K562 (cell line): ENCODE measurements around the gene CCL21. TPM values are rescaled to one million over a fixed set of nuclear protein-coding genes. Genes with fewer than 3 reads are reported as not detected.

Experiments used
- ATAC-seq: fragments of 200-7000 bp; cut with Tn5 transposase; 3 replicates; pipeline ENCODE4 v1.9.1; 2020; ENCODE audit warnings: moderate library complexity
- BruUV-seq: library from RNA; stranded (reverse); fragments of 400-500 nt; replicated peaks from 2 replicates; lab custom pipeline; 2021; lab: Mats Ljungman, UMichigan
- CTCF ChIA-PET: fragments of 300-600 bp; formaldehyde crosslinking; extraction: SDS; loops from one replicate; lab custom pipeline; 2021; ENCODE audit warnings: low intra/inter-chr PET ratio; lab: Yijun Ruan, JAX
- POLR2A ChIA-PET: fragments of 300-600, 350-650 bp; sonication (Branson Sonifier 250); formaldehyde crosslinking; extraction: SDS; loops from one replicate; lab custom pipeline; 2021; ENCODE audit warnings: antibody characterized with exemption, inconsistent platforms; lab: Yijun Ruan, JAX
- DNase-seq, 4 experiments: peaks; one replicate each; pipeline versions ENCODE4 v3.0.0 to v3.0.0-alpha.2; 2011 to 2018; ENCODE audit warnings: low spot score in 3 of 4, mixed read lengths in 3 of 4; ENCODE audit errors: extremely low read depth in 1 of 4
- FAIRE-seq: peaks from 2 replicates; lab custom pipeline; 2011; peaks lifted over from hg19 to GRCh38; lab: Jason Lieb, UNC
- H2AFZ ChIP-seq: 2 replicates; pipeline ENCODE4 v1.6.0; 2011; ENCODE audit warnings: low read depth, low read length, control low read depth, inconsistent platforms
- H3K27ac ChIP-seq: fragments of 200-600 bp; 3 replicates; pipeline ENCODE4 v1.8.0; 2011; ENCODE audit warnings: low read depth, mild to moderate bottlenecking, control low read depth, inconsistent platforms, low read length, moderate library complexity, mixed read lengths; ENCODE audit errors: extremely low read depth
- H3K27me3 ChIP-seq, 2 experiments: fragments of 300-600 bp in 1 of 2; 2 replicates in 1 of 2; 3 replicates in 1 of 2; pipeline versions ENCODE4 v1.6.0 to v1.8.0; 2011; ENCODE audit warnings: inconsistent platforms in 2 of 2, low read length in 2 of 2, mild to moderate bottlenecking in 1 of 2, mixed read lengths in 1 of 2, moderate library complexity in 1 of 2; ENCODE audit not compliant: control insufficient read depth in 2 of 2, insufficient read depth in 2 of 2
- H3K36me3 ChIP-seq: fragments of 300-600 bp; 3 replicates; pipeline ENCODE4 v1.8.0; 2011; ENCODE audit warnings: mild to moderate bottlenecking, low read length, inconsistent platforms; ENCODE audit not compliant: control insufficient read depth, insufficient read depth
- H3K4me1 ChIP-seq, 2 experiments: fragments of 200-600 bp in 1 of 2; replicated peaks in 1 of 2; 2 replicates in 1 of 2; 3 replicates in 1 of 2; pipeline versions ENCODE4 v1.5.1 to v1.8.0; 2011; ENCODE audit warnings: inconsistent platforms in 2 of 2, low read length in 2 of 2, mild to moderate bottlenecking in 1 of 2, mixed read lengths in 1 of 2, moderate library complexity in 1 of 2; ENCODE audit not compliant: control insufficient read depth in 2 of 2, insufficient read depth in 2 of 2
- H3K4me2 ChIP-seq: 2 replicates; pipeline ENCODE4 v1.6.1; 2011; ENCODE audit warnings: low read length, control low read depth, inconsistent platforms, mixed read lengths; ENCODE audit not compliant: insufficient read depth
- H3K4me3 ChIP-seq: fragments of 200-600 bp; sonication (generic), shearing (Covaris generic); 2 replicates; pipeline ENCODE4 v1.5.1; 2016; ENCODE audit warnings: control low read depth, inconsistent platforms
- H3K79me2 ChIP-seq: fragments of 200-600 bp; 3 replicates; pipeline ENCODE4 v1.8.0; 2011; ENCODE audit warnings: low read length, inconsistent platforms; ENCODE audit not compliant: control insufficient read depth, insufficient read depth
- H3K9ac ChIP-seq, 2 experiments: 2 replicates each; pipeline versions ENCODE4 v1.6.0 to v1.6.1; 2011; ENCODE audit warnings: low read depth in 2 of 2, low read length in 2 of 2, control low read depth in 1 of 2, inconsistent platforms in 1 of 2, mild to moderate bottlenecking in 1 of 2, mixed read lengths in 1 of 2; ENCODE audit not compliant: insufficient read depth in 1 of 2
- H3K9me1 ChIP-seq: one replicate; pipeline ENCODE4 v1.6.0; 2011; ENCODE audit warnings: inconsistent platforms, mild to moderate bottlenecking, low read length, moderate library complexity; ENCODE audit not compliant: control insufficient read depth, insufficient read depth
- H3K9me3 ChIP-seq: replicated peaks from 2 replicates; pipeline ENCODE4 v1.5.1; 2011; ENCODE audit warnings: low read depth, low read length, inconsistent platforms; ENCODE audit not compliant: control insufficient read depth, insufficient read depth
- H4K20me1 ChIP-seq: replicated peaks from 2 replicates; pipeline ENCODE4 v1.6.1; 2011; ENCODE audit warnings: low read length, inconsistent platforms, mixed read lengths; ENCODE audit not compliant: control insufficient read depth, insufficient read depth
- BHLHE40 ChIP-seq: IDR thresholded peaks from 2 replicates; pipeline ENCODE4 v1.6.1; 2011; ENCODE audit warnings: low read length, improper control_type of control experiment
- CXXC5 ChIP-seq: fragments of 250-450 bp; sonication (Bioruptor Pico); IDR thresholded peaks from 2 replicates; pipeline ENCODE4 v1.8.0; 2022; ENCODE audit warnings: inconsistent platforms, mild to moderate bottlenecking, moderate library complexity
- EP300 ChIP-seq: IDR thresholded peaks from 2 replicates; pipeline ENCODE4 v1.6.1; 2012; ENCODE audit warnings: low read length, improper control_type of control experiment
- ETV1 ChIP-seq: fragments of 450-650 bp; conservative IDR thresholded peaks from 2 replicates; pipeline ENCODE4 v1.6.1; 2016; ENCODE audit warnings: missing genetic modification characterization, control low read depth, low read depth, missing compliant biosample characterization
- FOXJ3 ChIP-seq: sonication (generic); formaldehyde crosslinking; IDR thresholded peaks from 2 replicates; pipeline ENCODE4 v1.4.0; 2020; ENCODE audit warnings: mild to moderate bottlenecking, missing genetic modification reagents
- HDAC1 ChIP-seq, 2 experiments: fragments of 450-650 bp; IDR thresholded peaks; 2 replicates each; pipeline ENCODE4 v1.6.1; 2016 to 2017; ENCODE audit warnings: inconsistent platforms in 1 of 2, mild to moderate bottlenecking in 1 of 2, moderate library complexity in 1 of 2
- HLTF ChIP-seq: fragments of 450-650 bp; IDR thresholded peaks from 2 replicates; pipeline ENCODE4 v1.6.1; 2016
- HMG20B ChIP-seq: fragments of 250-450 bp; sonication (Bioruptor Pico); IDR thresholded peaks from 2 replicates; pipeline ENCODE4 v1.5.0; 2021; ENCODE audit warnings: mild to moderate bottlenecking
- KDM1A ChIP-seq, 2 experiments: fragments of 450-650 bp; IDR thresholded peaks; 2 replicates each; pipeline ENCODE4 v1.6.1; 2016; ENCODE audit warnings: mild to moderate bottlenecking in 2 of 2
- KLF13 ChIP-seq: fragments of 450-650 bp; IDR thresholded peaks from 2 replicates; pipeline ENCODE4 v1.6.1; 2016; ENCODE audit warnings: missing genetic modification characterization, low read depth, mild to moderate bottlenecking, missing compliant biosample characterization, moderate library complexity, borderline replicate concordance
- MAFG ChIP-seq: fragments of 450-650 bp; conservative IDR thresholded peaks from 2 replicates; pipeline ENCODE4 v1.6.1; 2016; ENCODE audit warnings: missing genetic modification characterization, missing compliant biosample characterization
- MTA3 ChIP-seq: fragments of 450-650 bp; formaldehyde crosslinking; IDR thresholded peaks from 2 replicates; pipeline ENCODE4 v1.6.1; 2017; ENCODE audit warnings: mild to moderate bottlenecking, borderline replicate concordance
- NR2F6 ChIP-seq: fragments of 450-650 bp; formaldehyde crosslinking; IDR thresholded peaks from 2 replicates; pipeline ENCODE4 v1.4.0; 2020; ENCODE audit warnings: mild to moderate bottlenecking
- PYGO2 ChIP-seq: fragments of 450-650 bp; IDR thresholded peaks from 2 replicates; pipeline ENCODE4 v1.6.1; 2016; ENCODE audit warnings: mild to moderate bottlenecking, missing genetic modification characterization, moderate library complexity, missing compliant biosample characterization
- ZNF511 ChIP-seq: sonication (generic); formaldehyde crosslinking; IDR thresholded peaks from 2 replicates; pipeline ENCODE4 v1.8.0; 2022; ENCODE audit warnings: mild to moderate bottlenecking, missing genetic modification reagents
- WGBS: fragments of 100-300 bp; shearing (Covaris generic); methylation state at CpG from one replicate; pipeline ENCODE4 v1.1.6; 2016; ENCODE audit warnings: low coverage, mixed read lengths; ENCODE audit not compliant: insufficient coverage; ENCODE audit errors: missing lambda C conversion rate; 5-methylcytosine and 5-hydroxymethylcytosine counted together
- in situ Hi-C: fragments of 300-500 bp; cut with MboI; formaldehyde crosslinking; loops from 4 replicates; pipeline ENCODE4 v1.15.0; 2018; ENCODE audit warnings: inconsistent platforms, mixed read lengths
- intact Hi-C: fragments of 100-400 bp; cut with micrococcal nuclease; formaldehyde crosslinking; loops from 2 replicates; pipeline ENCODE4 v1.14.2; 2022
- polyA plus RNA-seq, 8 experiments: library from polyadenylated mRNA; depleted of rRNA in 4 of 8; stranded (reverse) in 5 of 8; unstranded in 3 of 8; fragments of >200 nt; fragmentation: Nextera tagmentation in 2 of 8; fragmentation: Illumina TruSeq in 1 of 8; extraction: Ambion mirVana in 2 of 8; extraction: Trizol in 1 of 8; gene quantifications; 2 replicates each; pipeline versions ENCODE4 v1.2.1 to v1.2.3, GENCODE V29; 2011 to 2014; ENCODE audit warnings: inconsistent platforms in 1 of 8, missing spikeins in 1 of 8
- total RNA-seq, 7 experiments: library from RNA; depleted of rRNA in 6 of 7; stranded (reverse); fragments of >200 nt in 6 of 7; fragmentation: Illumina TruSeq in 2 of 7; extraction: Trizol in 2 of 7; gene quantifications; 2 replicates each; pipeline versions ENCODE4 v1.2.1 to v1.2.3, GENCODE V29; 2011 to 2021; ENCODE audit warnings: low replicate concordance in 1 of 7
- TF ChIP-seq, protein P1 (sequence below): fragments of 250-450 bp; sonication (Bioruptor Pico); IDR thresholded peaks from 2 replicates; pipeline ENCODE4 v1.4.0; 2020
- TF ChIP-seq, protein P2 (sequence below): IDR thresholded peaks from 2 replicates; pipeline ENCODE4 v1.6.1; 2014; ENCODE audit warnings: antibody characterized with exemption

CCL21 gene
- total and polyA plus RNA-seq, 9 of the 15 experiments (the other 6 are each of a cell fraction or from before 2014, with no cell fraction given) = not detected

GRCh38 chr9:34665381-34666250 lies 44.3 kb downstream of the CCL21 start:
- H3K27me3 ChIP-seq = no peaks in the 10 kb centered on the region
- peaks cover 28% of the 10 kb centered on the region for H3K79me2 ChIP-seq
- CTCF ChIA-PET = interaction anchor here (1.0 to 1.1 kb wide), 2 partner anchors 18 to 19 kb away, joined by 3 read pairs; partner anchors contain the start of gene GALT
- ATAC-seq (peak; percentile 88), DNase-seq (peak; percentile 91 to 95 (median 93)), FAIRE-seq (peak; percentile 98)
- peak overlapping the region; percentile 94 for H2AFZ ChIP-seq
- peaks cover 2% of the 10 kb centered on the region for H3K9me1 ChIP-seq
- peak overlapping the region; percentile 95 for H3K27ac ChIP-seq
- peaks cover 14% of the 10 kb centered on the region; the same call in 2 of the 3 replicates for H3K36me3 ChIP-seq
- no peaks in the 10 kb centered on the region for H3K9me3 ChIP-seq
- WGBS = 2% methylated on average over 13 of the region's 55 CpGs
- H3K9ac ChIP-seq = peak overlapping the region; percentile 87 to 96
- peaks cover 17 to 19% of the 10 kb centered on the region in 2 experiments for H3K4me1 ChIP-seq
- peak overlapping the region; percentile 75 for H3K4me3 ChIP-seq
- H3K4me2 ChIP-seq = peak overlapping the region; percentile 94
- H4K20me1 ChIP-seq = 0 out of 2 replicates have a peak, but pooled peaks cover 4% of the 10 kb centered on the region
- POLR2A ChIA-PET = interaction anchor here (0.7 to 1.3 kb wide), 2 partner anchors 245 to 831 kb away, joined by 3 read pairs; no protein-coding TSS in a partner anchor
- BruUV-seq = TSS peak; percentile 72
- intact Hi-C loops (no loop called here), in situ Hi-C loops (no loop called here)
- TF ChIP-seq BHLHE40 (no peak), EP300 (peak; percentile 32), ETV1 (tag) (peak; percentile 57; the same call in 1 of the 2 replicates), KLF13 (tag) (0 out of 2 replicates have a peak, but pooled peaks have one; percentile 37), HMG20B (CRISPR knock-in tag) (no peak), MAFG (tag) (no peak), HDAC1 (IDR thresholded peaks at IDR 0.05) (peak in 1 of 2 experiments; percentile 80; a peak in 2 of 4 replicates), KDM1A (IDR thresholded peaks at IDR 0.05) (peak; percentile 15 to 29; a peak in 1 of 4 replicates), PYGO2 (tag) (no peak), ZNF511 (CRISPR knock-in tag) (peak; percentile 28; the same call in 1 of the 2 replicates), FOXJ3 (CRISPR knock-in tag) (no peak), MTA3 (peak; percentile 86), HLTF (no peak), CXXC5 (CRISPR knock-in tag) (peak; percentile 64), NR2F6 (CRISPR knock-in tag) (no peak)
- TF ChIP-seq, protein P1, sequence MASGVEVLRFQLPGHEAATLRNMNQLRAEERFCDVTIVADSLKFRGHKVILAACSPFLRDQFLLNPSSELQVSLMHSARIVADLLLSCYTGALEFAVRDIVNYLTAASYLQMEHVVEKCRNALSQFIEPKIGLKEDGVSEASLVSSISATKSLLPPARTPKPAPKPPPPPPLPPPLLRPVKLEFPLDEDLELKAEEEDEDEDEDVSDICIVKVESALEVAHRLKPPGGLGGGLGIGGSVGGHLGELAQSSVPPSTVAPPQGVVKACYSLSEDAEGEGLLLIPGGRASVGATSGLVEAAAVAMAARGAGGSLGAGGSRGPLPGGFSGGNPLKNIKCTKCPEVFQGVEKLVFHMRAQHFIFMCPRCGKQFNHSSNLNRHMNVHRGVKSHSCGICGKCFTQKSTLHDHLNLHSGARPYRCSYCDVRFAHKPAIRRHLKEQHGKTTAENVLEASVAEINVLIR (CRISPR knock-in tag) = peak; percentile 74
- TF ChIP-seq, protein P2, sequence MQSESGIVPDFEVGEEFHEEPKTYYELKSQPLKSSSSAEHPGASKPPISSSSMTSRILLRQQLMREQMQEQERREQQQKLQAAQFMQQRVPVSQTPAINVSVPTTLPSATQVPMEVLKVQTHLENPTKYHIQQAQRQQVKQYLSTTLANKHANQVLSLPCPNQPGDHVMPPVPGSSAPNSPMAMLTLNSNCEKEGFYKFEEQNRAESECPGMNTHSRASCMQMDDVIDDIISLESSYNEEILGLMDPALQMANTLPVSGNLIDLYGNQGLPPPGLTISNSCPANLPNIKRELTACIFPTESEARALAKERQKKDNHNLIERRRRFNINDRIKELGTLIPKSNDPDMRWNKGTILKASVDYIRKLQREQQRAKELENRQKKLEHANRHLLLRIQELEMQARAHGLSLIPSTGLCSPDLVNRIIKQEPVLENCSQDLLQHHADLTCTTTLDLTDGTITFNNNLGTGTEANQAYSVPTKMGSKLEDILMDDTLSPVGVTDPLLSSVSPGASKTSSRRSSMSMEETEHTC = no peak
